DOHH2 (cell line): Measurements from ENCODE around the gene AFF1.

Experiments
- EZH2phosphoT487 ChIP-seq: fragments of 200-600 bp; sonication (generic); IDR thresholded peaks from 2 replicates; pipeline ENCODE4 v1.6.1; 2017; ENCODE audit warnings: borderline replicate concordance, mild to moderate bottlenecking, antibody characterized with exemption, low read length, moderate library complexity, mixed read lengths
- TF ChIP-seq, protein P1 (sequence below): fragments of 200-600 bp; sonication (generic); IDR thresholded peaks from one replicate; pipeline ENCODE4 v1.5.1; 2014; ENCODE audit warnings: antibody characterized with exemption, mild to moderate bottlenecking, low read depth, low read length; ENCODE audit not compliant: poor library complexity, severe bottlenecking

GRCh38 chr4:86898562-86898961 is 36.2 kb upstream of the AFF1 start:
- TF ChIP-seq, protein P1, sequence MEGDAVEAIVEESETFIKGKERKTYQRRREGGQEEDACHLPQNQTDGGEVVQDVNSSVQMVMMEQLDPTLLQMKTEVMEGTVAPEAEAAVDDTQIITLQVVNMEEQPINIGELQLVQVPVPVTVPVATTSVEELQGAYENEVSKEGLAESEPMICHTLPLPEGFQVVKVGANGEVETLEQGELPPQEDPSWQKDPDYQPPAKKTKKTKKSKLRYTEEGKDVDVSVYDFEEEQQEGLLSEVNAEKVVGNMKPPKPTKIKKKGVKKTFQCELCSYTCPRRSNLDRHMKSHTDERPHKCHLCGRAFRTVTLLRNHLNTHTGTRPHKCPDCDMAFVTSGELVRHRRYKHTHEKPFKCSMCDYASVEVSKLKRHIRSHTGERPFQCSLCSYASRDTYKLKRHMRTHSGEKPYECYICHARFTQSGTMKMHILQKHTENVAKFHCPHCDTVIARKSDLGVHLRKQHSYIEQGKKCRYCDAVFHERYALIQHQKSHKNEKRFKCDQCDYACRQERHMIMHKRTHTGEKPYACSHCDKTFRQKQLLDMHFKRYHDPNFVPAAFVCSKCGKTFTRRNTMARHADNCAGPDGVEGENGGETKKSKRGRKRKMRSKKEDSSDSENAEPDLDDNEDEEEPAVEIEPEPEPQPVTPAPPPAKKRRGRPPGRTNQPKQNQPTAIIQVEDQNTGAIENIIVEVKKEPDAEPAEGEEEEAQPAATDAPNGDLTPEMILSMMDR = peak; percentile 27
- TF ChIP-seq EZH2phosphoT487 = no peak
